ENCODE measurements around the gene EXOSC7.

EXOSC7 gene

DNA sequence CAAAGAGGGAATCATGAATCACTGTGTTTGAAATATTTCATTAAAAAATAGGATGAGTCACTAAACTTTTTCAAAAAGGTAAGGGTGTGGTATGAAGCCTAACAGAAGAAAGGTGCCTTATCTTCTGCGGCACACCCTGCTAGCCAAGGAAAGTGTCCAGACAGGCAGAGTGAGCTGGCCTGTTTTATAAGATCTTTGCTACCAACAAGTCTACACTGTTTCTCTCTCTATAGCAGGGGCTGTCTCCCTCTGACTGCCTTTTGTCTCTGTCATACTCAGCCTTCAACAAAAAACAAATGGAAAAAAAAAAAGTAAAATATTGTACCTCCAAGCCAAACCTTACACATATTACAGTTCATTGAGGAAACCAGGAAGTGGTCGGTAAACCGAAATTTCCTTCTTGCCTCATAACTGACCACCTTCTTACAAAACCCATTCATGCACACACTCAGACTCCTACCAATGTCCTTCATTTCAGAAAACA lies 9.2 kb upstream of the EXOSC7 start:
- H2BK120ac ChIP-seq (ENCODE audit: low read depth, low read length) = no peak overlapping the region
- DNase-seq (ENCODE audit: low spot score) = no peak
- H2BK5ac ChIP-seq (ENCODE audit: low read length) = no peak overlapping the region

DNA sequence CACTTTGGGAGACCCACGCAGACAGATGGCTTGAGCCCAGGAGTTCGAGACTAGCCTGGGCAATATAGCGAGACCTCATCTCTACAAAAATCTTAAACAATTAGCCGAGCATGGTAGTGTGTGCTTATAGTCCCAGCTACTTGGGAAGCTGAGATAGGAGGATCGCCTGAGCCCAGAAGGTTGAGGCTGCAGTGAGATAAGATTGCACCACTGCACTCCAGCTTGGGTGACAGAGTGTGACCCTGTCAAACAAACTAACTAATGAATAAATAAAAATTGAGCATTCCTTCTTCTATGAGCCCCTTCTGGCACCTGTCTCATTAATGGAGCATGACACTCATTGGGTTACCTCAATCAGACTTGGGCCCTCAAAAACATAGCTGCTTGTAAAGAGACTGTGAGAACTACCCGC lies 7.6 kb upstream of the EXOSC7 start:
- no CpG with 5 or more reads among the region's 6 CpGs for WGBS, 2 donors (ENCODE audit: extremely low coverage in 2 of 2, insufficient read length in 2 of 2, insufficient replicate concordance in 1 of 2)
- H3K36me3 ChIP-seq (replicated peaks in 1 of 2; ENCODE audit: control insufficient read depth in 2 of 2, insufficient read depth in 2 of 2, low read length in 2 of 2) = peaks cover 0 to 7% of the 10 kb centered on the region in 2 donors
- no peak overlapping the region for H4K91ac ChIP-seq (ENCODE audit: low read depth, low read length, poor library complexity)
- no peak overlapping the region for H3K18ac ChIP-seq (ENCODE audit: low read length)
- no peak overlapping the region for H4K8ac ChIP-seq (ENCODE audit: low read depth, low read length)
- no peaks in the 10 kb centered on the region for H3K4me1 ChIP-seq (ENCODE audit: control insufficient read depth in 2 of 2, insufficient read depth in 1 of 2, low read depth in 1 of 2, low read length in 2 of 2)
- no peak for DNase-seq (ENCODE audit: low spot score)
- no peaks in the 10 kb centered on the region for H3K79me1 ChIP-seq (ENCODE audit: low read depth, low read length)
- no peak overlapping the region for H2BK5ac ChIP-seq (ENCODE audit: low read length)
- H2BK120ac ChIP-seq (ENCODE audit: low read depth, low read length) = no peak overlapping the region
- no peak overlapping the region for H2BK12ac ChIP-seq (ENCODE audit: low read length)
- no peak overlapping the region for H3K23ac ChIP-seq (ENCODE audit: low read depth, low read length, poor library complexity)
- no peak overlapping the region for H3K27ac ChIP-seq (replicated peaks; ENCODE audit: low read length)
- no peaks in the 10 kb centered on the region for H3K27me3 ChIP-seq (ENCODE audit: control insufficient read depth in 3 of 3, insufficient read depth in 3 of 3, low read depth in 1 of 3, low read length in 3 of 3)
- no peak overlapping the region for H3K4me2 ChIP-seq (ENCODE audit: insufficient read depth, low read length, poor library complexity, severe bottlenecking)
- H3K9ac ChIP-seq (ENCODE audit: low read depth, low read length, poor library complexity) = no peak overlapping the region
- no peak overlapping the region for H2AFZ ChIP-seq (ENCODE audit: low read length)
- no peaks in the 10 kb centered on the region for H3K9me3 ChIP-seq (replicated peaks in 1 of 2; ENCODE audit: control insufficient read depth in 2 of 2, insufficient read depth in 1 of 2, low read depth in 1 of 2, low read length in 2 of 2)
- H3K14ac ChIP-seq (ENCODE audit: low read length) = no peak overlapping the region
- H2AK5ac ChIP-seq (ENCODE audit: low read depth, low read length) = no peak overlapping the region
- no peak overlapping the region for H3K4ac ChIP-seq (ENCODE audit: low read length)
- no peak overlapping the region for H3K4me3 ChIP-seq (ENCODE audit: low read length in 2 of 2)
- H2BK15ac ChIP-seq (ENCODE audit: low read length) = no peak overlapping the region

More for the DNA sequence above, 9.2 kb upstream of the EXOSC7 start:
- H3K27me3 ChIP-seq (ENCODE audit: control insufficient read depth in 3 of 3, insufficient read depth in 3 of 3, low read depth in 1 of 3, low read length in 3 of 3) = no peaks in the 10 kb centered on the region
- no peak overlapping the region for H3K27ac ChIP-seq (replicated peaks; ENCODE audit: low read length)
- H2BK12ac ChIP-seq (ENCODE audit: low read length) = no peak overlapping the region
- H3K4me1 ChIP-seq (ENCODE audit: control insufficient read depth in 2 of 2, insufficient read depth in 1 of 2, low read depth in 1 of 2, low read length in 2 of 2) = no peaks in the 10 kb centered on the region
- H3K9me3 ChIP-seq (replicated peaks in 1 of 2; ENCODE audit: control insufficient read depth in 2 of 2, insufficient read depth in 1 of 2, low read depth in 1 of 2, low read length in 2 of 2) = no peaks in the 10 kb centered on the region
- no peak overlapping the region for H3K23ac ChIP-seq (ENCODE audit: low read depth, low read length, poor library complexity)
- H2AFZ ChIP-seq (ENCODE audit: low read length) = no peak overlapping the region
- no peak overlapping the region for H3K4me2 ChIP-seq (ENCODE audit: insufficient read depth, low read length, poor library complexity, severe bottlenecking)
- H2BK15ac ChIP-seq (ENCODE audit: low read length) = no peak overlapping the region
- H2AK5ac ChIP-seq (ENCODE audit: low read depth, low read length) = no peak overlapping the region
- H3K14ac ChIP-seq (ENCODE audit: low read length) = no peak overlapping the region
- no peak overlapping the region for H4K8ac ChIP-seq (ENCODE audit: low read depth, low read length)
- no peaks in the 10 kb centered on the region for H3K79me1 ChIP-seq (ENCODE audit: low read depth, low read length)
- WGBS, 2 donors (ENCODE audit: extremely low coverage in 2 of 2, insufficient read length in 2 of 2, insufficient replicate concordance in 1 of 2) = no CpG with 5 or more reads among the region's 3 CpGs
- no peak overlapping the region for H3K9ac ChIP-seq (ENCODE audit: low read depth, low read length, poor library complexity)
- no peak overlapping the region for H3K4ac ChIP-seq (ENCODE audit: low read length)
- H4K91ac ChIP-seq (ENCODE audit: low read depth, low read length, poor library complexity) = no peak overlapping the region
- no peaks in the 10 kb centered on the region for H3K36me3 ChIP-seq (replicated peaks in 1 of 2; ENCODE audit: control insufficient read depth in 2 of 2, insufficient read depth in 2 of 2, low read length in 2 of 2)
- H3K18ac ChIP-seq (ENCODE audit: low read length) = no peak overlapping the region
- no peak overlapping the region for H3K4me3 ChIP-seq (ENCODE audit: low read length in 2 of 2)

DNA sequence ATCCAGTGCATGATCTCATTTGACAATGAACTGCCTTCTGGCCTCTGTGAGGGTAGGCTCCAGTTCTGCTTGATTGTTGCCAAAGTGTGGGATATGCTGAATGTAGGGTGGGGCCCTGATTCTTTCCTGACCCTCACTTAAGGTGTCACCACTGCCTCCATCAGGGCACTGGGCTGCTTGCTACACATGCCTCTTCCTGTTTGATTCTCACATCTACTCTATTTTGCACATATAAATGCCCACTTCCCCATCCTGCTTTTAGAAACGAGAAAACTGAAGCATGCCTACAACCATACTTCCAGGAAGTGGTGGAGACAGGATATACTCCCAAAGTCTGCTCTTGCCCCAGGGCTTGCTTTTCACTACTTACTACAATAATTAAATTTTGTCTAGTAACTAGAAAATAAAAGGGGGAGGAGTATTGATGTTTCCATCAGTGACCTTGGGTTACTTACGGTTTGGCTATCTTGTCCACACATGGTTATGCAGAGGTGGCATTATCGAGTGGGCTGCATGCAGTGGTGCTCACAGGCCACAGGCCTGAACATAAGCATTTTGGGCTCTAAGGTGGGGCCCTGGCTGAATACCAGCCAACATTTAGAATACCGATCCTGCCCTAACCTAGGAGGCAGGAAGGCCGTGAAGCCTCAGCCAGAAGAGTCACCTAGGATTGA lies 6.8 kb upstream of the EXOSC7 start:
- H3K9ac ChIP-seq (ENCODE audit: low read depth, low read length, poor library complexity) = no peak overlapping the region
- H4K8ac ChIP-seq (ENCODE audit: low read depth, low read length) = no peak overlapping the region
- H2BK15ac ChIP-seq (ENCODE audit: low read length) = no peak overlapping the region
- H2AK5ac ChIP-seq (ENCODE audit: low read depth, low read length) = no peak overlapping the region
- DNase-seq (ENCODE audit: low spot score) = no peak
- no peak overlapping the region for H3K4ac ChIP-seq (ENCODE audit: low read length)
- no peak overlapping the region for H3K23ac ChIP-seq (ENCODE audit: low read depth, low read length, poor library complexity)
- H2BK120ac ChIP-seq (ENCODE audit: low read depth, low read length) = no peak overlapping the region
- no peak overlapping the region for H2AFZ ChIP-seq (ENCODE audit: low read length)
- no peak overlapping the region for H3K4me2 ChIP-seq (ENCODE audit: insufficient read depth, low read length, poor library complexity, severe bottlenecking)
- no peak overlapping the region for H4K91ac ChIP-seq (ENCODE audit: low read depth, low read length, poor library complexity)
- no peak overlapping the region for H2BK12ac ChIP-seq (ENCODE audit: low read length)
- no peak overlapping the region for H3K4me3 ChIP-seq (ENCODE audit: low read length in 2 of 2)
- H3K18ac ChIP-seq (ENCODE audit: low read length) = no peak overlapping the region
- H3K4me1 ChIP-seq (ENCODE audit: control insufficient read depth in 2 of 2, insufficient read depth in 1 of 2, low read depth in 1 of 2, low read length in 2 of 2) = no peaks in the 10 kb centered on the region
- H3K14ac ChIP-seq (ENCODE audit: low read length) = no peak overlapping the region
- H2BK5ac ChIP-seq (ENCODE audit: low read length) = no peak overlapping the region
- H3K27me3 ChIP-seq (ENCODE audit: control insufficient read depth in 3 of 3, insufficient read depth in 3 of 3, low read depth in 1 of 3, low read length in 3 of 3) = no peaks in the 10 kb centered on the region
- H3K79me1 ChIP-seq (ENCODE audit: low read depth, low read length) = no peaks in the 10 kb centered on the region
- no CpG with 5 or more reads among the region's 5 CpGs for WGBS, 2 donors (ENCODE audit: extremely low coverage in 2 of 2, insufficient read length in 2 of 2, insufficient replicate concordance in 1 of 2)
- no peak overlapping the region for H3K27ac ChIP-seq (replicated peaks; ENCODE audit: low read length)
- H3K36me3 ChIP-seq (replicated peaks in 1 of 2; ENCODE audit: control insufficient read depth in 2 of 2, insufficient read depth in 2 of 2, low read length in 2 of 2) = peaks cover 0 to 7% of the 10 kb centered on the region in 2 donors
- H3K9me3 ChIP-seq (replicated peaks in 1 of 2; ENCODE audit: control insufficient read depth in 2 of 2, insufficient read depth in 1 of 2, low read depth in 1 of 2, low read length in 2 of 2) = no peaks in the 10 kb centered on the region

DNA sequence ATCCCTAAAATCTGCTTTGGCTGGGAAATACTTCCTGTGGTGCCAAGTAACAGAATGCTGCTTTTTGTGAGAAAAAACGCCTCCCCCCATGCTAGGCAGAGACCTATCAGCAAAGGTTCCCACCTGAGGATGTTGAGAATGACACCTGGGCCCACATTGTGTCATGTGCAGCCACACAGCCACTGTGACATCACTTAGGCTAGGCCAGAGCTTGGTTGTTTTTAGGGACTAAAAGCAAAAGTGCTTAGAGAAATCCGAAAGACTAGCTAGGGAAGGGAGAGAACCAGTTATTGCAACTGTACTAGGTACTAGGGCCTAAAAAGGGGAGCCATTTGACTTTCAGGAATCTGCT lies 6.2 kb upstream of the EXOSC7 start:
- peak overlapping the region in 1 of 2 donors; percentile 30 for H3K4me3 ChIP-seq (ENCODE audit: low read length in 2 of 2)
- H3K18ac ChIP-seq (ENCODE audit: low read length) = no peak overlapping the region
- H2BK15ac ChIP-seq (ENCODE audit: low read length) = no peak overlapping the region
- H2AK5ac ChIP-seq (ENCODE audit: low read depth, low read length) = no peak overlapping the region
- no peak overlapping the region for H3K23ac ChIP-seq (ENCODE audit: low read depth, low read length, poor library complexity)
- no CpG with 5 or more reads among the region's 2 CpGs for WGBS, 2 donors (ENCODE audit: extremely low coverage in 2 of 2, insufficient read length in 2 of 2, insufficient replicate concordance in 1 of 2)
- H3K4me1 ChIP-seq (ENCODE audit: control insufficient read depth in 2 of 2, insufficient read depth in 1 of 2, low read depth in 1 of 2, low read length in 2 of 2) = peaks cover 3 to 5% of the 10 kb centered on the region in 2 donors
- H2BK120ac ChIP-seq (ENCODE audit: low read depth, low read length) = no peak overlapping the region
- H2BK12ac ChIP-seq (ENCODE audit: low read length) = no peak overlapping the region
- H3K27me3 ChIP-seq (ENCODE audit: control insufficient read depth in 3 of 3, insufficient read depth in 3 of 3, low read depth in 1 of 3, low read length in 3 of 3) = no peaks in the 10 kb centered on the region
- no peak overlapping the region for H2AFZ ChIP-seq (ENCODE audit: low read length)
- no peak overlapping the region for H3K4ac ChIP-seq (ENCODE audit: low read length)
- H4K91ac ChIP-seq (ENCODE audit: low read depth, low read length, poor library complexity) = no peak overlapping the region
- no peak overlapping the region for H3K4me2 ChIP-seq (ENCODE audit: insufficient read depth, low read length, poor library complexity, severe bottlenecking)
- H4K8ac ChIP-seq (ENCODE audit: low read depth, low read length) = no peak overlapping the region
- no peak overlapping the region for H3K27ac ChIP-seq (replicated peaks; ENCODE audit: low read length)
- H3K9ac ChIP-seq (ENCODE audit: low read depth, low read length, poor library complexity) = no peak overlapping the region
- peaks cover 4% of the 10 kb centered on the region for H3K79me1 ChIP-seq (ENCODE audit: low read depth, low read length)
- H3K9me3 ChIP-seq (replicated peaks in 1 of 2; ENCODE audit: control insufficient read depth in 2 of 2, insufficient read depth in 1 of 2, low read depth in 1 of 2, low read length in 2 of 2) = no peaks in the 10 kb centered on the region
- no peak for DNase-seq (ENCODE audit: low spot score)
- no peak overlapping the region for H2BK5ac ChIP-seq (ENCODE audit: low read length)
- H3K36me3 ChIP-seq (replicated peaks in 1 of 2; ENCODE audit: control insufficient read depth in 2 of 2, insufficient read depth in 2 of 2, low read length in 2 of 2) = peaks cover 0 to 7% of the 10 kb centered on the region in 2 donors
- H3K14ac ChIP-seq (ENCODE audit: low read length) = no peak overlapping the region
